CD4-positive, alpha-beta T cell treated with Interleukin-12 subunit alpha and Interleukin-12 subunit beta, for 1 hour (primary cell): ENCODE data around the gene PIGL.
"Not testable (repeated sequence)": the region's sequence is repeated elsewhere in the genome, so short reads cannot be mapped to it uniquely, and the experiment has no call there.

Source experiments
- DNase-seq: peaks from one replicate; pipeline ENCODE4 v3.0.0-alpha.2; 2020

The PIGL gene

DNA sequence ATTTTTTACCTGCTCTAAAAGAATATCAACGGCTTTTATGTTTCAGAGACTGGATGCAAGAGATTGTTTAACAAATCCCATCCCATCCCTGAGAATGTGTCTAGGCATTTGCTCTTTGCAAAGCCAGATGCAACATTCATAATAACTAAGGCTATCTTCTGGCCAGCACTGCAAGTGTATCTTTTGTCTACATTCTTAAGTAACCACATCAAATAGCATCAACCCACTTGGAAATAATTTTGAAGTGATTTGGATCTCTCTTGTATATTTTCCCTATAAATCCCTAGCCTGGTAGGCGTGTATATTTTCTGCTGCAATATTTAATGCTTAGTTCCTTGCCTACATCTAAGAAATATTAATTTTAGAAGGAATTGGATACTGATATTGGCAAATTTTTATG, 64.3 kb downstream of the PIGL start:
- DNase-seq: no peak

DNA sequence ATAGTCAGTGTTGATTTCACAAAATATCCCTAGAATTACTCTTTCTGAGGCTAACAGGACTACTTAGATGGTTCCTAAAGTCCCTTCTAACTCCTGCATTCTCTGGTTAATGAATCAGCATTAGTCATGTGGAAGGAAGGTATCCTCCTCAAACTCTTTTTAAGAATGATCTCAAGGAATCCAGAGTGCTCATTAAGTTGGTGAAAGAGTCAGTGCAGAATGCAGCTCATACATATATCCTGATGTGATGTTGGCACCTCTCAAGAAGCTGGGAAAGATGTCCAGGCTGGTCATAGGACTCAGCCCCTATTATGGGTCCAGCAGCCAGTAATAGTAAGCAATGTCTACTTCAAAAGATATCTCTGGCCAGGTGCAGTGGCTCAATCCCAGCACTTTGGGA, 65.5 kb downstream of the PIGL start:
- no peak for DNase-seq

DNA sequence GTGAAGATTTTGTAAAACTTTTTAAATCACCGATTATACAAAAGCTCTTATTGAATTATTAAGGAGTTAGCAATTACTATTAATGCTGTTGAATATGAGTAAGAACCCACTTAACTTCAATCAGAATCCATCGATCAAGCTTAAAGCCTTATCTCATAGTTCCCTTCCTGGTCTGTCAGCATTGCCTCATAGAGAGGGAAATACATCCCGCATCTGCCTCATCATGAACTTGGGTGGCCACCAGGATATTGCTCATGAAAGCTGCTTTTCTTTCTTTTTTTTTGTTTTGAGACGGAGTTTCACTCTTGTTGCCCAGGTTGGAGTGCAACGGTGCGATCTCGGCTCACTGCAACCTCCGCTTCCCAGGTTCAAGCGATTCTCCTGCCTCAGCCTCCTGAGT, 66.7 kb downstream of the PIGL start:
- no peak for DNase-seq

DNA sequence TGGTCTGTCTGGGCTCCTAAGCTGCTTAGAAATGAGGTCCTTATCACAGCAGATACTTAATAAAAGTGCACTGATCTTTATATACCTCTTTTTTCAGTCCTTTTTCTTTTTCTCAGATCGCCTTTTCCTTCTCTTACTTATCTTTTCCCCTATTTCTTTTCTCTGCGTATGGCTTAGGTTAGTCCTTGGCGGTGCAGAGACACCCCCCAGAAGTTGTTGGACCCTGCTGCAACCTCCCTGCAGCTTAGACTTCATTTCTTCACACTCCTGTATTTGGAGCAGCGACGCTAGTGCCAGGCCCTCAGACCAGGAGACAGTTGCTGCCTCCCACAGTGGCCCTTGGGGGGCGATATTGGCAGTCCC, 68.6 kb downstream of the PIGL start:
- no peak for DNase-seq

DNA sequence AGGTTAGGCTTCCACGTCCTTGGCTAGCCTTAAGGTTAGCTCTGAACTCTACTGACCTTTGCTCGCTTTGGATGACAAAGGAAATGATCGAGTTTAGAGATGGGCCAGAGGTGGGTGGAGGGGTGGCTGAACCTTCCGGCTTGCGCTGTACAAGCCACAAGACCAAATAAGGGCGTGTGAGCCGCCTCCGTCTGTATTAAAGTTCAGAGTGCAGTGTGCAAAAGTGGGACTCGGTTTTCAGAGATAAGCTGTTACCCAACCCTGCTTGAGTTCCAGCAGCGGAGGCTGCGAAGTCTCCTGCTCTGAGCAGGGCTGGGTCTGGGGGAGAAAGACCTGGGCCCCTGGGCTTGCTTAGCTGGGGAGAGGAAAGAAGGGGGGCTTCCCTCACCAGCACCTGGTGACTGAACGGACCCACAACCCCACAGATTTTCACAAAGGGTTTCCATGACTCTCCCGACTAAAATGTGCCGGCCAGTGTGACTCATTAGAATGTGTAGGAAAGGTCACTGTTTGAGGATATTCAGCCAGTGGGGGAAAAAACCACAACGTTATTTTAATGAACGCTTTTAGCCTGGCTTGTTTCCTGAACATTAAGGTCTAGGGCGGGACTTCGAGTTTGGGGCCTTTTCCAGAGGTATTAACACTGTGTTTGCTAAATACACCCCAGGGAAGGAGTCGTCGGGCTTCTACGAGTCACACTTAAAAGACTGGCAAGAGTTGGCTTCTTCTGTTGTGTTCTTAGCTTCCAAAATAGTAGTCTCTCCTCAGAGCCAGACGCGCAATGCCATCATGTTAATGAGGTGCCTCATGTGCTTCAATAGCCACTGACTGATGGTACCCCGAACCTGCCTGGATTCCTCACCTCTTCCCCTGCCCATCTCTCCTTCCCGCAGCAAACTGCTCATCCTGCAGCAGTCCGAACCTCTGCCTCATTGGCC, 69.3 kb downstream of the PIGL start:
- DNase-seq: peak; percentile 83

DNA sequence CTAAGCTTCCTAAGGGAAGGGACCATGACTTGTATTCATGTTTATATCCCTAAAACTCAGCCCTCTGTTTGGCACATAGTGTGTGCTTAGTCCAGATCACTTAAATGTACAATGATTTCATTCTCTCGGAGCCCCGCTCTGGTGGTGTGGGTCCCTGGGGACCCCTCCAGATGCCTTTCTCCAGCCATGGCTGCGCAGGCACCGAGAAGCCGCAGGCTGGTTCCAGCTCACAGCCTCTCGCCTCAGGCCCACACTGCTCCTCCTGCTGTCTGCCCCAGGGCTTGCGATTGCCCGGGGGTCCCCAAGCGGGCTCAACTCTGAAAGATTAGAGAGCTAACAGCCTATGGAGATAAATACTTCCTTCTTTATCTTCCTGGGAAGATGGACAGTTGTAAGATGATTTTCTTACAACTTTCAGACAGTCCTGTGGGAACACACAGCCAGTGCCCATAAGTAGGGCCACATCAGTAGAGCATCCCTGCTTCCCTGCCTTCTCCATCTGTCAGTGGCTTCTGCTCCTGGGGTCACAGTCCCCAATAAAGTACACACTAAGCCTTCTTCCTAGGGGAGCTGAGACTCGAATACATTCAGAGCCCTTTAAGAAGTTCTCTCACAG, 70.0 kb downstream of the PIGL start:
- no peak for DNase-seq

DNA sequence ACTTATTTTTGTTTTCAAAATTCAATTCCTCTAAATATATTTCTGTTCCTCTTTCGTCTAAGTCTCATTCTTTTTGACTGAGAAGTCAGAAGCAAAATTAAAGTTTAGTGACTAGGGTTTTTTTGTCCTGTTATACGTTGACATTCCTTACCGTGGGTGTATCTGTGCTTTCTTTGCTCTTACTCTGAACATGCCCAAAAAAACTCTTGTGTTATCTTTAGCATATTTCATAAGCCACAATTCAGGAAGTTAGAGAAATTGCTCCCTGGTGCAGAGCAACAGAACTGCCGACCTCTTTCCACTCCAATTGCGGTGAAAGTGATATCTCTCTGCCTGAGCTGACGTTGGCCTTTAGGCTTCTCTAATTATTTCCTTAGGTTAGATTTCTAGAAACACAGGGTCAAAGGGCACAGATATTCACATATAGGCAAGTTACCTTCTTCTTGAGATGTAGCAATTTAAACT, 70.6 kb downstream of the PIGL start:
- DNase-seq: peak; percentile 39

DNA sequence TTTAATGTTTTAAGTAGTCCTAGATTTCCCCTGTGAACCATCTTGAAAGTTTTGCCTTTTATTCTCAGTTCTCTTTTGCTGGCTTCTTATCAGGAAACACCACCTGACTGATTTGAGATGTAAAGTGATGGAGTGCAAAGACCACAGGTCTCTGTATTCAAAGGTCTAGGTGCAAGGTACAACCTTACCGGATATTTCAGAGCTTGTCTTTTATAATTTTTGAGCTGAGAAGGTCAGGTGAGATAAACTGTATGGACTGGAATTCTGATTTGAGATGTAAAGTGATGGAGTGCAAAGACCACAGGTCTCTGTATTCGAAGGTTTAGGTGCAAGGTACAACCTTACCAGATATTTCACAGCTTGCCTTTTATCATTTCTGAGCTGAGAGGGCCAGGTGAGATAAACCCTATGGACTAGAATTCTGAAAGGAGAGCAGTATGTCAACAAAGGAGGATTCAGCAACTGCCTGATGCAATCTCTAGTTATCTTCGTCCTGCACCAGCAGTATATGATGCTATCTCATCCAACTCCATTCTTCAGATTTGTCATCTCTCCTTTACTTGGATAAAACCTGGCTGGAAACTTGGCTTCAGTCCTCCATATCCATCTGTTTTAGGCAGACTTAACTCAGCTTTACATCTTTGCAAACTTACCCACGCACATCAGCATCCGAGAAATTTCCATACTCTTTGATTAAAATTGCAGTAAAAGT, 72.0 kb downstream of the PIGL start:
- no peak for DNase-seq

DNA sequence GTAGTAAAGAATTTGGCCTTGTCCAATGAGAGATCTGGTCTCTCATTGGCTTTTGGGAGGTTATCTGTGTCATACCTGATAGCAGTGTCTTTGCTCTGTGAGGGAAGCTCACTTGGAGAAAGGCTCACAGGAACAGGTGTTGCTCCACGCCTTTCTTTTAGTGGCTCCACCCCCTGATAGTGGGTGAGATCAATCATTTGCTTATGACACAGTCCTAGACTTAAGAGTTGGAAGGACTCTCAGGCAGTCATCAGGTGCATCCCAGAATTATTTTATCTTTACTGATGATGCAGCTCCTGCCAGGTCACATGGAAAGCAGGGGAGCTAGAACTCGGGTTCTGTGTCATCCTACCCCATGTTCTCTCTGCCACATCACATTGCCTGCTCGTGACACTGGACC, 76.9 kb downstream of the PIGL start:
- no peak for DNase-seq

DNA sequence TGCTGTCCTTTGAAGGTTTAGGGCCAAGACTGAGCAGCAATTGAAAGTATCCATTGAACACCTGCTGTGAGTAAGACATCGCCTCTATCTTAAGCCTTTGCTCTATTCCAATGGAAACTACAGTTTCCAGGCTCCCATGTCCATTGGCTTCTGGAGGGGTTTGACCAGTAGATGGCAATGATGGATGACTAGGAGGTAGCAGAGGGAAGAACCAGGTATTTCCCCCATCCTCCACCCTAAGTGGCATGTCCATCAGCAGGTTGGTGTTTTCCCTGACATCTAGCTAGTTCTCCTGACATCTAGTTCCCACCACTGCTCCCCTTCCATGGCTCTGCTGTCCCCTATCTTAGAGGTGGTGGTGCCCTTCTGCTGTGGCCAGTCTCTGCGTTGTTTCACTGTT, 77.5 kb downstream of the PIGL start:
- no peak for DNase-seq

DNA sequence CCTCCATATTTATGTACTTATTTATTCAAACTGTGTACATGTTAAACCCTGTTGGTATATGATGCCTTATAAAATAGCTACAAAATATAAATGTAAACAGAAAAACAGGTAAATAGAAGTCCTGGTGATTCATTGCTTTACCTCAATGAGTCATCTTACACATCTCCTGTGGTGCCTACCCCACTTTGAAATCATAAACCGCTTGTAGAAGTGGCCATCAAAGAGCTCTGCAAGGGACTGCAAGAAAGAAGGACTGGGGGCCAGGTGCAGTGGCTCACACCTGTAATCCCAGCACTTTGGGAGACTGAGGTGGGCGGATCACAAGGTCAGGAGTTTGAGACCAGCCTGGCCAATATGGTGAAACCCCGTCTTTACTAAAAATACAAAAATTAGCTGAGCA, 79.1 kb downstream of the PIGL start:
- DNase-seq: not testable (repeated sequence)

DNA sequence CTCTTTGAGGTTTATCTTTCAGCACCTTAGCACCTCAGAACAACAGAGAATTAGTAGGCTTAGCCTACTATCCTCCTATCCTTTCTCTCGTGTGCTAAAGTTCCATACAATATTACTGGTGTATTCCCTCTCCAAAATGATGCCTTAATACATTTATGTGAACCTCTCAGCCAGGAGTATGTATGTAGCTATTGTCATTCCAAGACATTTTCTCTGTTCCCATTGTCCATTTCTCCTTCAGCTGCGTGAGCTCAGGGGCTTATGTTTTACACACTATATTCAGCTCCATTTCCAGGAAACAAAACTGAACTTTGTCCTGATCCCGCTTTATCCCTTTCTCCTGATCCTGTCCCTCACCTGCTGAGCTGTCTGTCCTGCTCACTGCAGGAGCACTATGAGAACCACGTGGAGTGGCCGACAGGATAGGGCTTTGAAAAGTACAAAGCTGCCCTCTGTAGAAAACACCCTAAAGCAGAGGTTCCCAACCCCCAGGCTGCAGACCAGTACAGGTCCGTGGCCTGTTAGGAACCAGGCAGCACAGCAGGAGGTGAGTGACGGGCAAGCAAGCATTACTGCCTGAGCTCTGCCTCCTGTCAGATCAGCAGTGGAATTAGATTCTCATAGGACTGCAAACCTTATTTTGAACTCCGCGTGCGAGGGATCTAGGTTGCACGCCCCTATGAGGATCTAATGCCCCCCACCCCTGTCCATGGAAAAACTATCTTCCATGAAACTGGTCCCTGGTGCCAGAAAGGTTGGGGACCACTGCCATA, 80.5 kb downstream of the PIGL start:
- DNase-seq: no peak

DNA sequence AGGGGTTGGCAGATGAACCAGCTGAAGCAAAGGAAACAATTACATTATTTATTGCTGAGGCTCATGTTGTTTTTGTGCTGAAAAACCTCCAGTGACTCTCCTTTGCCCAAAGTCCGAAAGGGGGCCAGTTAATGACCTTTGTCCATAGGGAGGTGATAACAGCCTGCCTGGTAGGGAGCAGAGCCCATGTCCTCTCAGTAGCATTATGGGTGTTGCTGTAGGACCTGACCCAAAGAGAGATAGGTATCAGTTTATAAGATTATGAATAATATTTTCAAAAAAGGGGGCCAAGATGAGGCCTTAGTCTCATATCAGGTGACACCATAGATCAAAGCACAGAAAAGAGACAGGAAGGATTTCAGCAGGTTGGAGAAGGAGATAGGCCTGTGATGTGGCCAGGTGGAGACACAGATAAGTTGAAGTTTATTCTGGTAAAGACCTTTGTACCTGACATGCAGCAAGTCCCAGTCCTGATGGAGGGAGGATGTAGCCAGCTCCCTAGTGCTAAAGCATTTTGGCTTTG, 81.2 kb downstream of the PIGL start:
- no peak for DNase-seq

DNA sequence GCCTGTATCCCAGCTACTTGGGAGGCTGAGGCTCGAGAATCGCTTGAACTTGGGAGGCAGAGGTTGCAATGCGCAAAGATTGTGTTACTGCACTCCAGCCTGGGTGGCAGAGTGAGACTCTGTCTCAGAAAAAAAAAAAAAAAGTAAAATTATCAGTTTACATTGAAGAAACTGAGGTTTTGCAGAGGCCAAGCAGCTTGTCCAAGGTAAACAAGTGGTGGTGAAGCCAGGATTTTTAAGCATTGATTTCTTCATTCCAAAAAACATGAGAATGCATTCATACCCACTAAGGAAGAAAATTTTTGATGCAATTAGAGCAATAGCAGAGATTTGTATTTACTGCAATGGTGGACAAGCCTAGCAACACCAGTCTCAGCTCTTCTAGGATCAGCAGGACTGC, 83.5 kb downstream of the PIGL start:
- DNase-seq: no peak

DNA sequence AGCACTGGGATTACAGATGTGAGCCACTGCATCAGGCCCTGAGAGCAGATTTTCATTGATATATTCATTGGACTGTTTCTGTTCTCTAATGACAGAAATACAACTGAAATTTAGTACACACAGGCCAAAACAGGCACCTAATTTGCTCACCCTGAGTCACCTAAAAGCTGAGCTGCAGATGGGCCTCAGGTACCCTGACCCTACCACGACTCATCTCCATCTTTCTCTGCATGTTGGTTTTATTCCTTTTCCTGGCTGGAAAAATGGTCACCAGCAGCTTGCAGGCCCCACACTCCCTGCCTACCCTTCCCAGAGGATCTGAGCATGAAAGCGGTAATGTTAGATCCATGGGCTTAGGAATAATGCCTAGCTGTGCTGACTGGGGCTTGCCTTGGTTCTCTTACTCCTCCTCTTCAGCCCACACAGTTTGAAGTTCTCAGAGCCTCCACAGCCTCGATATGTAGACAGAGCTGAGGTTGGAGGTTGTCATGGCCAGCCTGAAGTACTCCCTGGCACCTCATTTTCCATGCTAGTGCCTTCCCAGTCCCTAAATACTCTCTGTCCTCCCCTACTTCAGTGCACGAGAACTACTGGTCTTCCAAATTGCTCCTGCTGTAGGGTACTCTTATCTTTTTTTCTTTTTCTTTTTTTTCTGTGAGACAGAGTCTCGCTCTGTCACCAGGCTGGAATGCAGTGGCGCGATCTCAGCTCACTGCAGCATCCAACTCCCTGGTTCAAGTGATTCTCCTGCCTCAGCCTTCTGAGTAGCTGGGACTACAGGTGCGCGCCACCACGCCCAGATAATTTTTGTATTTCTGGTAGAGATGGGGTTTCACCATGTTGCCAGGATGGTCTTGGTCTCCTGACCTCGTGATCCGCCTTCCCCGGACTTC, 85.2 kb downstream of the PIGL start:
- DNase-seq: no peak

DNA sequence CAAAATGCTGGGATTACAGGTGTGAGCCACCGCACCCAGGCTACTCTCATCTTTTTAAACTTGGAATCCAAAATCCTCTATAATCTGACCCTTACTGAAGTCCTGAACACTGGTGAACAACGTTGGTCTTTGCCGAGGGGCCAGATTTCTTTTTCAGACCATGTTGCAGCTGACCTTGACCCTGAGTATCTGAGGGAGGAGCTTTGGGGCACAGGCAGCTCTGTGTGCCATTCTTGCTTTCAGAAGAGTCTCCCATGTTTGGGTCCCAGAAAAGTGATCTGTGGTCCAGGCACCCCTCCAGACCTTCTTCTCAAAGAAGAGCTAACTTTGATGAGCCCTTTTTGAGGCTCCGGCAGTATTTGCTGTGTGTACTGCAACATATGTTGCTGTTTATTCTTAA, 85.8 kb downstream of the PIGL start:
- no peak for DNase-seq

DNA sequence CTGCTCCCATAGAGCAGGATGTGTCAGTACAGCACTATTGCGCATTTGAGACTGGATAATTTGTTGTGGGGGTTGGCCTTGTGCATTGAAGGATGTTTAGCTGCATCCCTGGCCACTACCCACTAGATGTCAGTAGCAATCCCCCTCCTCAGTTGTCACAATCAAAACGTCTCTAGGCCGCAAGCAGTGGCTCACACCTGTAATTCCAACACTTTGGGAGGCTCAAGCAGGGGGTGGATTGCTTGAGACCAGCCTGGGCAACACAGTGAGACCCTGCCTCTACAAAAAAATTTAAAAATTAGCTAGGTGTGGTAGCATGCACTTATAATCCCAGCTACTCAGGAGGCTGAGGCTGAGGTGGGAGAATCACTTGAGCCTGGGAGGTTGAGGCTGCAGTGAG, 87.8 kb downstream of the PIGL start:
- DNase-seq: peak; percentile 10

DNA sequence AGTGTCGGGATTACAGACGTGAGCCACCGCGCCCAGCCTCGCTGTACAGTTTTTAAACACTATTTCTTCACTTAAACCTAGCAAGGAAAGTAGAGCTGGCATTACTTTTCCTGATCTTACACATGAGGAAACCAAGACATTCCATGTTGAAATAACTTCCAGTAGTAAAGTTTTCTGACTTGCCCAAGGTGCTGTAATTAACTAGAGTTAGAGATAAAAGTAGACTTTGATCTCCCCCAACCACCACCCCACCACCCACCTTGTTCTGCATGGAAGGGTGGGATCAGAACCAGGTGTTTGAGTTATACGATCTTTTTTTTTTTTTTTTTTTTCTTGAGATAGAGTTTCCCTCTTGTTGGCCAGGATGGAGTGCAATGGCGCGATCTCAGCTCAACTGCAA, 89.2 kb downstream of the PIGL start:
- no peak for DNase-seq

DNA sequence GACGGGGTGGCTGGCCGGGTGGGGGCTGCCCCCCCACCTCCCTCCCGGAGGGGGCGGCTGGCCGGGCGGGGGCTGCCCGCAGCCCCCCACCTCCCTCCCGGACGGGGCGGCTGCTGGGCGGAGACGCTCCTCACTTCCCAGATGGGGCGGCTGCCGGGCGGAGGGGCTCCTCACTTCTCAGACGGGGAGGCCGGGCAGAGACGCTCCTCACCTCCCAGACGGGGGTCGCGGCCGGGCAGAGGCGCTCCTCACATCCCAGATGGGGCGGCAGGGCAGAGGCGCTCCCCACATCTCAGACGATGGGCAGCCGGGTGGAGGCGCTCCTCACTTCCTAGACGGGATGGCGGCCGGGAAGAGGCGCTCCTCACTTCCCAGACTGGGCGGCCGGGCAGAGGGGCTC, 95.1 kb downstream of the PIGL start:
- DNase-seq: not testable (repeated sequence)

DNA sequence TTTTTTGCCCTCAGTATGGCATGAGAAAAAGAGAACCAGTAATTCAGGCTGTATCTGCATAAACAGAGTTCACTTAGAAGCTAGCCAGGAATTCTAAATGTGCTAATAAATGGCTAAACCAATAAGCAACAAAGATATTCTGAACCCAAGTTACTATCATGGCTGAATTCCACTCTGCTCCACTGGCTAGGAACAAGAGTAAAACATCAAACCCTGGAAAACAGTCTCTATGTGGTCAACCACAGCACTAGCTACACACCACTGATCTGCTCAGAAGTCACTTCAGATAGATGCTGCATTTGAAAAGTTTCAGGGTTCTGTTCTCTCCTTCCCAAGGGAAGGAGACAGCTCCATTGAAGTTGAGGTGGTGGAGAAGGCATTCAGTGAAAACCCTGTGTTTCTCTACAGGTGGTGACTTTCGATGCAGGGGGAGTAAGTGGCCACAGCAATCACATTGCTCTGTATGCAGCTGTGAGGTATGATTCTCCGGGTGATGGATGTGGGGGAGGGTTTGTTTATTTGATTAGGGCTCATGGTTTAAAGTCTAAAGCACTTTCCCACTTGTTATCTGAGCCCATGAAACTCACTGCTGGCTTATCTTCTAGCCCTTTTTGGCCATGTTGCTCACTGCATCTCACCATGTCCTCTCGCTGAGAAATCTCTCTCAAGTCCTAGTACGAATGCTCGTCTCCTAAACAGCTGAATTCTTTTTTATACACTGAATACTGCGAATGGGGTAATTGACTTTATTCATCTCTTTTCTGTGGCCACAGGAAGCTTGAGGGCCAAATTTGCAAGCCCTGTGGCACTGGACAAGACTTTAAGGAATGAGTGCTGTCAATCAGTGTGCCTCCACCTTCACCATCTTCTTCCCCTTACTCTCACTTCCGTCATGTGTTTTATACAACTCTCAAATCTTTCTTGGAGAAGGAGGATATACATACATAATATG, 96.4 kb downstream of the PIGL start:
- DNase-seq: no peak

DNA sequence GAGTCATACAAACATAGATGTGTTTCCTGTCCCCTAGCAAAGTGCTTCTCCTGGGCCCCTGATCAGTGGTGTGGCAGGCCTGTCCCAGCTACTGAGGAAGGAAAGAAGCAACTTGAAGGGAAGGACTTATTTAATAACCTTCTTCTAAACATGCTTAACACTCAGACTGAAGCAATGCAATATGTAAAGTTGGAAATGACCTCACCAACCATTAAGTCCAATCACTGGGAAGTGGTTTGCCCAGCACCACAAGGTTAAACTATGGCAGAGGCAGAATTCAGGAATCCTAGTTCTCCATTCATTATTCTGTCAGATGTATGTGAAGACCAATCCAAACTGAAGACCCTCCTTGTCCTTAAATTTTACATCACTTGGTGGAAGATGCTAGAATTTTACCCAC, 97.2 kb downstream of the PIGL start:
- no peak for DNase-seq
